HCT116 (cell line): Measurements from ENCODE around the gene CREB3L1. TPM values are rescaled to one million over a fixed set of nuclear protein-coding genes. Genes with fewer than 3 reads are reported as not detected.

Source experiments
- ATAC-seq: fragments of 200-7000 bp; cut with Tn5 transposase; 2 replicates; pipeline ENCODE4 v1.9.1; 2020; ENCODE audit warnings: mild to moderate bottlenecking, moderate library complexity
- BruUV-seq: library from RNA; stranded (reverse); fragments of 400-500 nt; replicated peaks from 2 replicates; lab custom pipeline; 2021; lab: Mats Ljungman, UMichigan
- CTCF ChIA-PET: fragments of 300-600 bp; sonication (Branson Sonifier 250); formaldehyde crosslinking; loops from one replicate; lab custom pipeline; 2021; ENCODE audit warnings: antibody characterized with exemption; lab: Charles Lee
- POLR2A ChIA-PET: fragments of 300-600, 350-600 bp; sonication (Branson Sonifier 250); formaldehyde crosslinking; loops from one replicate; lab custom pipeline; 2021; ENCODE audit warnings: antibody characterized with exemption; lab: Charles Lee
- RAD21 ChIA-PET, 2 experiments: fragments of 300-600 bp; sonication (Branson Sonifier 250); formaldehyde crosslinking; loops; one replicate each; lab custom pipeline; 2023; ENCODE audit warnings: low total read pairs in 2 of 2; ENCODE audit not compliant: uncharacterized antibody in 2 of 2, unreplicated experiment in 2 of 2, low non-redundant PET in 1 of 2; lab: Charles Lee
- DNase-seq: peaks from one replicate; pipeline ENCODE4 v3.0.0-alpha.2; 2010; ENCODE audit warnings: low read depth, low spot score
- H2AFZ ChIP-seq: fragments of 200-600 bp; shearing (Covaris generic), sonication (generic); 2 replicates; pipeline ENCODE4 v1.6.1; 2017; ENCODE audit warnings: low read depth, mixed run types, mixed read lengths, antibody characterized with exemption, low read length; ENCODE audit not compliant: poor library complexity, severe bottlenecking
- H3K27ac ChIP-seq: 2 replicates; pipeline ENCODE4 v1.5.1; 2012; ENCODE audit warnings: low read depth, low read length
- H3K27me3 ChIP-seq: fragments of 200-600 bp; sonication (generic); 2 replicates; pipeline ENCODE4 v1.6.1; 2016; ENCODE audit warnings: mixed run types, low read length, mixed read lengths; ENCODE audit not compliant: insufficient read depth
- H3K36me3 ChIP-seq, 2 experiments: fragments of 200-500 bp in 1 of 2; fragments of 200-600 bp in 1 of 2; sonication (Bioruptor generic) in 1 of 2; sonication (generic) in 1 of 2; 2 replicates each; pipeline versions ENCODE4 v1.5.1 to v1.6.1; 2014 to 2016; ENCODE audit warnings: low read length in 2 of 2, inconsistent platforms in 1 of 2, mixed read lengths in 1 of 2, mixed run types in 1 of 2; ENCODE audit not compliant: insufficient read depth in 2 of 2, control insufficient read depth in 1 of 2
- H3K4me1 ChIP-seq, 2 experiments: fragments of 200-600 bp in 1 of 2; sonication (generic) in 1 of 2; 2 replicates each; pipeline versions ENCODE4 v1.5.1 to v1.6.1; 2012 to 2017; ENCODE audit warnings: low read length in 2 of 2, inconsistent platforms in 1 of 2, mild to moderate bottlenecking in 1 of 2, mixed read lengths in 1 of 2, mixed run types in 1 of 2, moderate library complexity in 1 of 2; ENCODE audit not compliant: insufficient read depth in 2 of 2, control insufficient read depth in 1 of 2
- H3K4me2 ChIP-seq: fragments of 200-600 bp; sonication (generic); 2 replicates; pipeline ENCODE4 v1.6.1; 2017; ENCODE audit warnings: mixed run types, low read length, mixed read lengths
- H3K4me3 ChIP-seq, 2 experiments: fragments of 200-600 bp in 1 of 2; sonication (generic) in 1 of 2; replicated peaks in 1 of 2; 2 replicates each; pipeline ENCODE4 v1.5.1; 2011 to 2016; ENCODE audit warnings: low read length in 2 of 2, control low read depth in 1 of 2, low read depth in 1 of 2, mild to moderate bottlenecking in 1 of 2, mixed read lengths in 1 of 2, mixed run types in 1 of 2
- H3K79me2 ChIP-seq: fragments of 200-600 bp; sonication (generic); 2 replicates; pipeline ENCODE4 v1.6.1; 2017; ENCODE audit warnings: mild to moderate bottlenecking, mixed run types, low read length, moderate library complexity, mixed read lengths; ENCODE audit not compliant: insufficient read depth
- H3K9ac ChIP-seq: fragments of 200-600 bp; sonication (generic); 2 replicates; pipeline ENCODE4 v1.6.1; 2016; ENCODE audit warnings: low read length, mixed read lengths
- H3K9me2 ChIP-seq: fragments of 200-600 bp; sonication (generic), shearing (Covaris generic); 2 replicates; pipeline ENCODE4 v1.6.1; 2017; ENCODE audit warnings: mixed run types, mild to moderate bottlenecking, moderate library complexity; ENCODE audit not compliant: insufficient read depth
- H3K9me3 ChIP-seq, 2 experiments: fragments of 200-500 bp in 1 of 2; fragments of 200-600 bp in 1 of 2; sonication (Bioruptor generic) in 1 of 2; sonication (generic) in 1 of 2; 2 replicates each; pipeline ENCODE4 v1.6.1; 2014 to 2017; ENCODE audit warnings: low read length in 2 of 2, mixed read lengths in 2 of 2, inconsistent platforms in 1 of 2, low read depth in 1 of 2, mild to moderate bottlenecking in 1 of 2, mixed run types in 1 of 2, moderate library complexity in 1 of 2; ENCODE audit not compliant: control insufficient read depth in 1 of 2, insufficient read depth in 1 of 2
- H4K20me1 ChIP-seq: fragments of 200-600 bp; sonication (generic), shearing (Covaris generic); 2 replicates; pipeline ENCODE4 v1.6.1; 2017; ENCODE audit warnings: mixed run types, mild to moderate bottlenecking, moderate library complexity; ENCODE audit not compliant: insufficient read depth
- EGR1 ChIP-seq: IDR thresholded peaks from 2 replicates; pipeline ENCODE4 v1.6.1; 2012; ENCODE audit warnings: low read depth
- ELF1 ChIP-seq: IDR thresholded peaks from 2 replicates; pipeline ENCODE4 v1.6.1; 2012; ENCODE audit warnings: low read depth, borderline replicate concordance
- EZH2phosphoT487 ChIP-seq: fragments of 200-600 bp; IDR thresholded peaks from 2 replicates; pipeline ENCODE4 v1.6.1; 2018; ENCODE audit warnings: antibody characterized with exemption, borderline replicate concordance
- FOSL1 ChIP-seq: IDR thresholded peaks from 2 replicates; pipeline ENCODE4 v1.6.1; 2012; ENCODE audit warnings: low read depth
- JUND ChIP-seq: IDR thresholded peaks from 2 replicates; pipeline ENCODE4 v1.6.1; 2012
- POLR2A ChIP-seq: IDR thresholded peaks from 2 replicates; pipeline ENCODE4 v1.7.0; 2011; ENCODE audit warnings: borderline replicate concordance; ENCODE audit not compliant: insufficient read depth, insufficient read length; ENCODE audit errors: extremely low read depth
- POLR2AphosphoS5 ChIP-seq: IDR thresholded peaks from 2 replicates; pipeline ENCODE4 v1.6.1; 2011; ENCODE audit warnings: mild to moderate bottlenecking, low read depth, low read length, moderate library complexity
- RAD21 ChIP-seq: IDR thresholded peaks from 2 replicates; pipeline ENCODE4 v1.6.1; 2012; ENCODE audit warnings: low read depth, mild to moderate bottlenecking
- SIN3A ChIP-seq: IDR thresholded peaks from 2 replicates; pipeline ENCODE4 v1.6.1; 2012; ENCODE audit warnings: low read depth
- SRF ChIP-seq: IDR thresholded peaks from 2 replicates; pipeline ENCODE4 v1.6.1; 2012; ENCODE audit warnings: low read depth
- TCF7L2 ChIP-seq: IDR thresholded peaks from 2 replicates; pipeline ENCODE4 v1.7.0; 2011; ENCODE audit warnings: borderline replicate concordance, inconsistent platforms; ENCODE audit not compliant: insufficient read depth, insufficient read length; ENCODE audit errors: extremely low read depth
- YY1 ChIP-seq: IDR thresholded peaks from 2 replicates; pipeline ENCODE4 v1.6.1; 2011; ENCODE audit warnings: low read length, low read depth, moderate library complexity, mild to moderate bottlenecking; ENCODE audit not compliant: insufficient replicate concordance; ENCODE audit errors: extremely low read depth
- ZNF274 ChIP-seq: fragments of 200-500 bp; sonication (Bioruptor generic); IDR thresholded peaks from 2 replicates; pipeline ENCODE4 v1.6.1; 2014; ENCODE audit warnings: mild to moderate bottlenecking, low read depth, low read length, inconsistent platforms
- intact Hi-C: fragments of 100-400 bp; cut with micrococcal nuclease; formaldehyde crosslinking; loops from 2 replicates; pipeline ENCODE4 v1.10.0; 2022
- total RNA-seq: library from RNA; stranded (reverse); gene quantifications from one replicate; pipeline ENCODE4 v1.2.1, GENCODE V29; 2021; ENCODE audit not compliant: unreplicated experiment
- TF ChIP-seq, protein P1 (sequence below): IDR thresholded peaks from 2 replicates; pipeline ENCODE4 v1.6.1; 2012; ENCODE audit warnings: low read depth
- TF ChIP-seq, protein P2 (sequence below), 3 experiments: fragments of 200-600 bp in 1 of 3; sonication (generic) in 1 of 3; IDR thresholded peaks in 2 of 3; conservative IDR thresholded peaks in 1 of 3; 2 replicates each; pipeline ENCODE4 v1.5.1; 2012 to 2017; ENCODE audit warnings: low read depth in 2 of 3, low read length in 2 of 3, antibody characterized with exemption in 1 of 3, borderline replicate concordance in 1 of 3, control low read depth in 1 of 3, mild to moderate bottlenecking in 1 of 3, mixed read lengths in 1 of 3, mixed run types in 1 of 3, moderate library complexity in 1 of 3; ENCODE audit not compliant: insufficient read depth in 1 of 3

CREB3L1 gene
- total RNA-seq, 1 experiment from 2014 or later: 0.37 TPM

DNA sequence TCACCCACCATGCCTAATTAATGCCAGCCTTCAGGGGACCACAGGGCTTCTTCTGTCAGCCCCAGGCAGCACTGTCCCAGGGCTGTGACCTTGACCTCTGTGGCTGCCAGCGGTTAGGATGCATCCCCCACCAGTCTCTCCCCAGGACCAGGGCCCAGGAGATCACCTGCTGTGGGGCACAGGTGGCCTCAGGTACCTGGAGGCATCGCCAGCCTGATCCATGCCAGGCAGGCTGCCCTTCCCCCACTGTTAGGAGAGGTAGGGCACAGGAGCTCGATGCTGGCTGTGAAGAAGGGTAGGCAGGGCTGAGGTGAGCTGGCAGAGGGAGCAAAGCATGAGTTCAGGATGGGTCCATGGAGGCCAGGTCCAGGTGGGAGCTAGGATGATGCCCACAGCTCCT lies 87.3 kb downstream of the CREB3L1 start:
- no peak for ATAC-seq
- Histone ChIP-seq H3K4me1 (peaks cover 20 to 59% of the 10 kb centered on the region in 2 experiments), H3K27me3 (no peaks in the 10 kb centered on the region), H3K27ac (no peak overlapping the region), H3K9me2 (no peaks in the 10 kb centered on the region), H3K4me3 (no peak overlapping the region), H2AFZ (no peak overlapping the region), H3K79me2 (peaks cover 39% of the 10 kb centered on the region), H4K20me1 (no peaks in the 10 kb centered on the region), H3K9ac (no peak overlapping the region), H3K4me2 (no peak overlapping the region), H3K9me3 (no peaks in the 10 kb centered on the region), H3K36me3 (peaks cover 3 to 5% of the 10 kb centered on the region in 2 experiments; a peak in 2 of 4 replicates)
- no TSS peak for BruUV-seq
- DNase-seq: no peak
- CTCF ChIA-PET: interaction anchor here (1.2 to 2.0 kb wide), 2 partner anchors 12 to 18 kb away, joined by 6 to 8 read pairs; no protein-coding TSS in a partner anchor
- POLR2A ChIA-PET: interaction anchor here (1.1 kb wide), 1 partner anchor 121 kb away, joined by 3 read pairs; no protein-coding TSS in a partner anchor
- intact Hi-C loops: loop anchor here (5.0 kb wide), 1 partner anchor 117 kb away; no protein-coding TSS in a partner anchor
- RAD21 ChIA-PET: no interaction called here
- TF ChIP-seq SIN3A: no peak
- no peak for TF ChIP-seq TCF7L2
- no peak for TF ChIP-seq ZNF274
- TF ChIP-seq RAD21: no peak
- TF ChIP-seq YY1: no peak
- no peak for TF ChIP-seq FOSL1
- TF ChIP-seq JUND: no peak
- no peak for TF ChIP-seq ELF1
- no peak for TF ChIP-seq POLR2AphosphoS5
- TF ChIP-seq, protein P1, sequence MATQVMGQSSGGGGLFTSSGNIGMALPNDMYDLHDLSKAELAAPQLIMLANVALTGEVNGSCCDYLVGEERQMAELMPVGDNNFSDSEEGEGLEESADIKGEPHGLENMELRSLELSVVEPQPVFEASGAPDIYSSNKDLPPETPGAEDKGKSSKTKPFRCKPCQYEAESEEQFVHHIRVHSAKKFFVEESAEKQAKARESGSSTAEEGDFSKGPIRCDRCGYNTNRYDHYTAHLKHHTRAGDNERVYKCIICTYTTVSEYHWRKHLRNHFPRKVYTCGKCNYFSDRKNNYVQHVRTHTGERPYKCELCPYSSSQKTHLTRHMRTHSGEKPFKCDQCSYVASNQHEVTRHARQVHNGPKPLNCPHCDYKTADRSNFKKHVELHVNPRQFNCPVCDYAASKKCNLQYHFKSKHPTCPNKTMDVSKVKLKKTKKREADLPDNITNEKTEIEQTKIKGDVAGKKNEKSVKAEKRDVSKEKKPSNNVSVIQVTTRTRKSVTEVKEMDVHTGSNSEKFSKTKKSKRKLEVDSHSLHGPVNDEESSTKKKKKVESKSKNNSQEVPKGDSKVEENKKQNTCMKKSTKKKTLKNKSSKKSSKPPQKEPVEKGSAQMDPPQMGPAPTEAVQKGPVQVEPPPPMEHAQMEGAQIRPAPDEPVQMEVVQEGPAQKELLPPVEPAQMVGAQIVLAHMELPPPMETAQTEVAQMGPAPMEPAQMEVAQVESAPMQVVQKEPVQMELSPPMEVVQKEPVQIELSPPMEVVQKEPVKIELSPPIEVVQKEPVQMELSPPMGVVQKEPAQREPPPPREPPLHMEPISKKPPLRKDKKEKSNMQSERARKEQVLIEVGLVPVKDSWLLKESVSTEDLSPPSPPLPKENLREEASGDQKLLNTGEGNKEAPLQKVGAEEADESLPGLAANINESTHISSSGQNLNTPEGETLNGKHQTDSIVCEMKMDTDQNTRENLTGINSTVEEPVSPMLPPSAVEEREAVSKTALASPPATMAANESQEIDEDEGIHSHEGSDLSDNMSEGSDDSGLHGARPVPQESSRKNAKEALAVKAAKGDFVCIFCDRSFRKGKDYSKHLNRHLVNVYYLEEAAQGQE: no peak
- no peak for TF ChIP-seq EGR1
- TF ChIP-seq SRF: no peak
- no peak for TF ChIP-seq EZH2phosphoT487
- TF ChIP-seq, protein P2, sequence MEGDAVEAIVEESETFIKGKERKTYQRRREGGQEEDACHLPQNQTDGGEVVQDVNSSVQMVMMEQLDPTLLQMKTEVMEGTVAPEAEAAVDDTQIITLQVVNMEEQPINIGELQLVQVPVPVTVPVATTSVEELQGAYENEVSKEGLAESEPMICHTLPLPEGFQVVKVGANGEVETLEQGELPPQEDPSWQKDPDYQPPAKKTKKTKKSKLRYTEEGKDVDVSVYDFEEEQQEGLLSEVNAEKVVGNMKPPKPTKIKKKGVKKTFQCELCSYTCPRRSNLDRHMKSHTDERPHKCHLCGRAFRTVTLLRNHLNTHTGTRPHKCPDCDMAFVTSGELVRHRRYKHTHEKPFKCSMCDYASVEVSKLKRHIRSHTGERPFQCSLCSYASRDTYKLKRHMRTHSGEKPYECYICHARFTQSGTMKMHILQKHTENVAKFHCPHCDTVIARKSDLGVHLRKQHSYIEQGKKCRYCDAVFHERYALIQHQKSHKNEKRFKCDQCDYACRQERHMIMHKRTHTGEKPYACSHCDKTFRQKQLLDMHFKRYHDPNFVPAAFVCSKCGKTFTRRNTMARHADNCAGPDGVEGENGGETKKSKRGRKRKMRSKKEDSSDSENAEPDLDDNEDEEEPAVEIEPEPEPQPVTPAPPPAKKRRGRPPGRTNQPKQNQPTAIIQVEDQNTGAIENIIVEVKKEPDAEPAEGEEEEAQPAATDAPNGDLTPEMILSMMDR (IDR thresholded peaks at IDR 0.05 in 2 of 3, conservative IDR thresholded peaks at IDR 0.05 in 1 of 3; ENCODE audit: borderline replicate concordance in 1 of 3, insufficient read depth in 1 of 3, low read depth in 2 of 3, low read length in 2 of 3): no peak
- no peak for TF ChIP-seq POLR2A
